GM23338 (cell line): ENCODE results near the gene EPHA6.

Source experiments
- CTCF ChIP-seq, 2 experiments: fragments of 200-600 bp in 1 of 2; sonication (generic) in 1 of 2; conservative IDR thresholded peaks; 2 replicates each; pipeline versions ENCODE4 v1.5.1 to v1.6.1; 2016 to 2017; ENCODE audit warnings: antibody characterized with exemption in 2 of 2, low read depth in 2 of 2, mild to moderate bottlenecking in 2 of 2, moderate library complexity in 1 of 2
- EZH2 ChIP-seq: fragments of 200-600 bp; sonication (generic); IDR thresholded peaks from one replicate; pipeline ENCODE4 v1.8.0; 2017; ENCODE audit warnings: antibody characterized with exemption, mild to moderate bottlenecking, low read depth; ENCODE audit not compliant: unreplicated experiment
- EZH2phosphoT487 ChIP-seq: fragments of 200-600 bp; sonication (generic); IDR thresholded peaks from one replicate; pipeline ENCODE4 v1.8.1; 2018; ENCODE audit warnings: antibody characterized with exemption; ENCODE audit not compliant: unreplicated experiment
- NANOG ChIP-seq: IDR thresholded peaks from 2 replicates; pipeline ENCODE4 v1.6.1; 2016; ENCODE audit warnings: antibody characterized with exemption, borderline replicate concordance
- POLR2AphosphoS5 ChIP-seq: IDR thresholded peaks from 2 replicates; pipeline ENCODE4 v1.6.1; 2016; ENCODE audit warnings: antibody characterized with exemption, low read depth
- REST ChIP-seq: IDR thresholded peaks from one replicate; pipeline ENCODE4 v1.6.1; 2018; ENCODE audit warnings: antibody characterized with exemption; ENCODE audit not compliant: unreplicated experiment

- TF ChIP-seq CTCF (conservative IDR thresholded peaks at IDR 0.05; ENCODE audit: low read depth in 2 of 2) (no peak; a peak in 1 of 4 replicates), NANOG (no peak), EZH2phosphoT487 (no peak), POLR2AphosphoS5 (no peak), REST (no peak), EZH2 (no peak)
Measured at GRCh38 chr3:97106652-97106989, 292.2 kb downstream of the EPHA6 start.
